ENCODE measurements around the gene HRH3. TPM values are rescaled to one million over a fixed set of nuclear protein-coding genes. Genes with fewer than 3 reads are reported as not detected.

Gene HRH3
- total RNA-seq, 1 donor from 2014 or later = 0.07 TPM

DNA sequence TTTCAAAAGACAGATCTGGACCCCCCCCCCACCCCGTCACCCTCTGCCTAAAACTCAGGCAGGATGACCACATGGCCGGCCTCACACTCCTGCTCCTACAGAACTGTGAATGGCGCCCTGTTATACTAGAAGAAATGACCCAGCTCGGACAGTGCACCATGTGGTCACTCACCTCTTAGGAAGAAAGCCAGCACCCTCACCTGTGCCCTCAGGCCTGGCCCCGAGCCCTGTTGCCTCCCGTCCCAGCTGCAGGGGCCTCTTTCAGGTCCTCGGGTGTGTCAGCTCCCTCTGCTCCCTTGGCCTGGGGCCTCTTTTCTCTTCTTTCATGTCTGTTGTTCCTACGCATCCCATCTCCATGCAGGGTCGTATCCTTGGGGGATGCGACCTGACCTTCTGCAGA lies 42.0 kb upstream of the HRH3 start:
- Histone ChIP-seq H2AFZ (ENCODE audit: low read depth, low read length) (no peak overlapping the region), H3K27me3 (ENCODE audit: insufficient read depth, low read length) (no peaks in the 10 kb centered on the region), H3K4me2 (ENCODE audit: low read length) (no peak overlapping the region), H4K20me1 (ENCODE audit: insufficient read depth, low read length) (peaks cover 44% of the 10 kb centered on the region), H3K79me2 (ENCODE audit: insufficient read depth, low read length) (peaks cover 4% of the 10 kb centered on the region), H3K9ac (ENCODE audit: low read length) (no peak overlapping the region), H3K4me1 (ENCODE audit: insufficient read depth, low read length) (peaks cover 14% of the 10 kb centered on the region), H3K27ac (ENCODE audit: low read depth, low read length) (no peak overlapping the region), H3K9me3 (ENCODE audit: insufficient read depth, low read depth, low read length) (peaks cover 6% of the 10 kb centered on the region), H3K36me3 (ENCODE audit: insufficient read depth, low read length) (peaks cover 8% of the 10 kb centered on the region), H3K4me3 (ENCODE audit: insufficient read depth, low read depth, low read length) (no peak overlapping the region)
- no peak for FAIRE-seq
- no peak overlapping the region for H3K4me3 Mint-ChIP-seq (ENCODE audit: unreplicated experiment)
- TF ChIP-seq, protein P1, sequence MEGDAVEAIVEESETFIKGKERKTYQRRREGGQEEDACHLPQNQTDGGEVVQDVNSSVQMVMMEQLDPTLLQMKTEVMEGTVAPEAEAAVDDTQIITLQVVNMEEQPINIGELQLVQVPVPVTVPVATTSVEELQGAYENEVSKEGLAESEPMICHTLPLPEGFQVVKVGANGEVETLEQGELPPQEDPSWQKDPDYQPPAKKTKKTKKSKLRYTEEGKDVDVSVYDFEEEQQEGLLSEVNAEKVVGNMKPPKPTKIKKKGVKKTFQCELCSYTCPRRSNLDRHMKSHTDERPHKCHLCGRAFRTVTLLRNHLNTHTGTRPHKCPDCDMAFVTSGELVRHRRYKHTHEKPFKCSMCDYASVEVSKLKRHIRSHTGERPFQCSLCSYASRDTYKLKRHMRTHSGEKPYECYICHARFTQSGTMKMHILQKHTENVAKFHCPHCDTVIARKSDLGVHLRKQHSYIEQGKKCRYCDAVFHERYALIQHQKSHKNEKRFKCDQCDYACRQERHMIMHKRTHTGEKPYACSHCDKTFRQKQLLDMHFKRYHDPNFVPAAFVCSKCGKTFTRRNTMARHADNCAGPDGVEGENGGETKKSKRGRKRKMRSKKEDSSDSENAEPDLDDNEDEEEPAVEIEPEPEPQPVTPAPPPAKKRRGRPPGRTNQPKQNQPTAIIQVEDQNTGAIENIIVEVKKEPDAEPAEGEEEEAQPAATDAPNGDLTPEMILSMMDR (IDR thresholded peaks at IDR 0.05; ENCODE audit: insufficient read depth, low read depth, low read length) = no peak
- TF ChIP-seq EZH2 (IDR thresholded peaks at IDR 0.05; ENCODE audit: insufficient read depth, low read length) = no peak
- peaks cover 20% of the 10 kb centered on the region for H3K4me1 Mint-ChIP-seq (ENCODE audit: low read depth, unreplicated experiment)
- H3K27ac Mint-ChIP-seq (ENCODE audit: unreplicated experiment) = peak overlapping the region; percentile 50
- H3K27me3 Mint-ChIP-seq (ENCODE audit: low read depth, unreplicated experiment) = no peaks in the 10 kb centered on the region
- peaks cover 33% of the 10 kb centered on the region for H3K36me3 Mint-ChIP-seq (ENCODE audit: low read depth, unreplicated experiment)
- H3K9me3 Mint-ChIP-seq (ENCODE audit: unreplicated experiment) = peaks cover 4% of the 10 kb centered on the region
- no peak for DNase-seq (ENCODE audit: low read depth)

DNA sequence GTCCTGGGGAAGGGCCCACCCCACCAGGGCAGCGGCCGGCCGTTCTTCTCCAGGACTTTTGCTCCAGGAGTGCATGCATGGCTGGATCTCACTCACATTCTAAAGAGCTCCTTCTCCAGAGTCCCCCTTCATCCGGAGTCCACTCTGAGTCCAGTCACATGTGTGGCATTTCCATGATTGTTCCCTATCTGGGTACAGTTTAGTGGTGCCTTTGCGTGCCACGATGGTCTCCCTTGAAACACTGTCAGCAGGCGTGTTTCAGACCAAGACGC lies 39.2 kb upstream of the HRH3 start:
- Mint-ChIP-seq H3K27ac (ENCODE audit: unreplicated experiment) (peak overlapping the region; percentile 34), H3K4me1 (ENCODE audit: low read depth, unreplicated experiment) (peaks cover 28% of the 10 kb centered on the region), H3K9me3 (ENCODE audit: unreplicated experiment) (no peaks in the 10 kb centered on the region), H3K36me3 (ENCODE audit: low read depth, unreplicated experiment) (peaks cover 24% of the 10 kb centered on the region), H3K27me3 (ENCODE audit: low read depth, unreplicated experiment) (no peaks in the 10 kb centered on the region), H3K4me3 (ENCODE audit: unreplicated experiment) (peak overlapping the region; percentile 64)
- TF ChIP-seq, protein P1 (IDR thresholded peaks at IDR 0.05; ENCODE audit: insufficient read depth, low read depth, low read length) = no peak
- no peak for TF ChIP-seq EZH2 (IDR thresholded peaks at IDR 0.05; ENCODE audit: insufficient read depth, low read length)
- Histone ChIP-seq H3K27ac (ENCODE audit: low read depth, low read length) (no peak overlapping the region), H3K9ac (ENCODE audit: low read length) (no peak overlapping the region), H3K4me1 (ENCODE audit: insufficient read depth, low read length) (peaks cover 14% of the 10 kb centered on the region), H3K79me2 (ENCODE audit: insufficient read depth, low read length) (peaks cover 17% of the 10 kb centered on the region), H3K27me3 (ENCODE audit: insufficient read depth, low read length) (no peaks in the 10 kb centered on the region), H3K4me3 (ENCODE audit: insufficient read depth, low read depth, low read length) (no peak overlapping the region), H3K36me3 (ENCODE audit: insufficient read depth, low read length) (peaks cover 3% of the 10 kb centered on the region), H4K20me1 (ENCODE audit: insufficient read depth, low read length) (peaks cover 71% of the 10 kb centered on the region), H3K4me2 (ENCODE audit: low read length) (no peak overlapping the region), H2AFZ (ENCODE audit: low read depth, low read length) (no peak overlapping the region), H3K9me3 (ENCODE audit: insufficient read depth, low read depth, low read length) (no peaks in the 10 kb centered on the region)
- FAIRE-seq (no peak), DNase-seq (ENCODE audit: low read depth) (no peak)

DNA sequence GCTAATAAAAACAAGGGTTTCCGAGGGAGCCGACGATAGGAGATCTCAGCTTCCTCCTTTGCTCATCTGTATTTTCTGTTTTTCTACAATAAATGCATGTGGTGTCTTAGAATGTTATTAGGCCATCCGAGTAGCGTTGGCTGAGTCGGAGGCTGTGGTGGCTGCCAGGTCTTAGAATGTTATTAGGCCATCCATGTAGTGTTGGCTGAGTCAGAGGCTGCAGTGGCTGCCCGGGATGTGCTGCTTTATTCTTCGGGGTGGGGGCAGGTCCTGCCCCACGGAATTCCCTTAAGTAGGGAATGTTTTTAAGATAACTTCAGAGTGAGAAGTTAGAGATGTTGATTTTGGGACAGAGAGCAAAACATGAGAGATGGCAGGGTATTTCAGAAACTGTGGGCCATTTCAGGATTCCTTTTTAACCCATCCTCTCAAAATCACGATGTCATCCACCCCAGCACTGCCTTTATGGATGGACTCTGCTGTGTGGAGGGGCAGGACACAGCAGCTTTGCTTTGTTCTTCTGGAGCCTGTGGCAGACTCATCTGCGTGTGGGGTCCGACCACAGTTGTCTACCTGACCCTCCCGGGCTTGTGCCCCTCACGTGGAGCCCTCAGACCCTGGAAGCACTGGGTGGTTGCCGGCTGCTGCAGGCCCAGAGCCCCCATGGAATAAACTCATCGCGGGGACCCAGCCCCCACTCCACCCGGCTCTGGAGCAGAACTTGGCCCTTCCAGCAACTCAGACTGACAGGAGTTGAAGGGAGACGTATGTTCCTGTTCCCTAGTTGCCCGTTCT lies 38.6 kb upstream of the HRH3 start:
- H3K27ac Mint-ChIP-seq (ENCODE audit: unreplicated experiment) = peak overlapping the region; percentile 90
- Histone ChIP-seq H3K4me2 (ENCODE audit: low read length) (peak overlapping the region; percentile 58), H3K27ac (ENCODE audit: low read depth, low read length) (no peak overlapping the region), H3K9me3 (ENCODE audit: insufficient read depth, low read depth, low read length) (no peaks in the 10 kb centered on the region), H4K20me1 (ENCODE audit: insufficient read depth, low read length) (peaks cover 75% of the 10 kb centered on the region), H2AFZ (ENCODE audit: low read depth, low read length) (no peak overlapping the region), H3K4me1 (ENCODE audit: insufficient read depth, low read length) (peaks cover 14% of the 10 kb centered on the region), H3K4me3 (ENCODE audit: insufficient read depth, low read depth, low read length) (no peak overlapping the region), H3K36me3 (ENCODE audit: insufficient read depth, low read length) (peaks cover 3% of the 10 kb centered on the region), H3K79me2 (ENCODE audit: insufficient read depth, low read length) (peaks cover 19% of the 10 kb centered on the region), H3K27me3 (ENCODE audit: insufficient read depth, low read length) (no peaks in the 10 kb centered on the region), H3K9ac (ENCODE audit: low read length) (no peak overlapping the region)
- H3K9me3 Mint-ChIP-seq (ENCODE audit: unreplicated experiment) = no peaks in the 10 kb centered on the region
- FAIRE-seq (no peak), DNase-seq (ENCODE audit: low read depth) (peak; percentile 69)
- peak overlapping the region; percentile 62 for H3K4me3 Mint-ChIP-seq (ENCODE audit: unreplicated experiment)
- no peaks in the 10 kb centered on the region for H3K27me3 Mint-ChIP-seq (ENCODE audit: low read depth, unreplicated experiment)
- H3K4me1 Mint-ChIP-seq (ENCODE audit: low read depth, unreplicated experiment) = peaks cover 28% of the 10 kb centered on the region
- TF ChIP-seq EZH2 (IDR thresholded peaks at IDR 0.05; ENCODE audit: insufficient read depth, low read length) = no peak
- TF ChIP-seq, protein P1 (IDR thresholded peaks at IDR 0.05; ENCODE audit: insufficient read depth, low read depth, low read length) = no peak
- H3K36me3 Mint-ChIP-seq (ENCODE audit: low read depth, unreplicated experiment) = peaks cover 24% of the 10 kb centered on the region

Data from astrocyte (in vitro differentiated cells and primary cell).